GM23338 (cell line): ENCODE data around the gene NRIP1. TPM values are rescaled to one million over a fixed set of nuclear protein-coding genes. Genes with fewer than 3 reads are reported as not detected.

Source experiments
- ATAC-seq: fragments of 200-7000 bp; cut with Tn5 transposase; 3 replicates; pipeline ENCODE4 v1.9.1; 2020
- DNase-seq: peaks from one replicate; pipeline ENCODE4 v3.0.0-alpha.2; 2015; ENCODE audit warnings: low spot score
- H2AFZ ChIP-seq: fragments of 200-600 bp; sonication (generic); 2 replicates; pipeline ENCODE4 v1.8.0; 2016; ENCODE audit warnings: antibody characterized with exemption, mild to moderate bottlenecking, moderate library complexity
- H3F3A ChIP-seq: fragments of 200-600 bp; sonication (generic); replicated peaks from 2 replicates; pipeline ENCODE4 v1.8.0; 2017; ENCODE audit warnings: antibody characterized with exemption, mixed run types, low read depth
- H3K27ac ChIP-seq: fragments of 200-600 bp; sonication (generic); 2 replicates; pipeline ENCODE4 v1.6.1; 2016; ENCODE audit warnings: low read depth
- H3K27me3 ChIP-seq: fragments of 200-600 bp; sonication (generic); 2 replicates; pipeline ENCODE4 v1.8.0; 2016; ENCODE audit warnings: mild to moderate bottlenecking, mixed run types, moderate library complexity; ENCODE audit not compliant: insufficient read depth
- H3K36me3 ChIP-seq: fragments of 200-600 bp; sonication (generic); 2 replicates; pipeline ENCODE4 v1.8.0; 2016; ENCODE audit warnings: mild to moderate bottlenecking; ENCODE audit not compliant: insufficient read depth
- H3K4me1 ChIP-seq: fragments of 200-600 bp; sonication (generic); 2 replicates; pipeline ENCODE4 v1.8.0; 2016; ENCODE audit warnings: mild to moderate bottlenecking, moderate library complexity; ENCODE audit not compliant: insufficient read depth
- H3K4me2 ChIP-seq: fragments of 200-600 bp; sonication (generic); 2 replicates; pipeline ENCODE4 v1.7.1; 2017; ENCODE audit warnings: mixed run types
- H3K4me3 ChIP-seq: fragments of 200-600 bp; sonication (generic); 2 replicates; pipeline ENCODE4 v1.6.1; 2016; ENCODE audit warnings: mixed run types
- H3K79me2 ChIP-seq: fragments of 200-600 bp; sonication (generic); replicated peaks from 2 replicates; pipeline ENCODE4 v1.8.0; 2017; ENCODE audit warnings: mild to moderate bottlenecking; ENCODE audit not compliant: insufficient read depth
- H3K9me2 ChIP-seq: fragments of 200-600 bp; sonication (generic); 2 replicates; pipeline ENCODE4 v1.8.0; 2017; ENCODE audit not compliant: insufficient read depth
- H4K20me1 ChIP-seq: fragments of 200-600 bp; sonication (generic); replicated peaks from 2 replicates; pipeline ENCODE4 v1.8.0; 2017; ENCODE audit warnings: mild to moderate bottlenecking; ENCODE audit not compliant: insufficient read depth
- H3K27ac Mint-ChIP-seq: 2 replicates; pipeline ENCODE4 v1.8.0; 2020; ENCODE audit warnings: inconsistent platforms, mild to moderate bottlenecking, moderate library complexity, mixed read lengths
- H3K27me3 Mint-ChIP-seq: 3 replicates; pipeline ENCODE4 v1.8.0; 2022; ENCODE audit warnings: low read depth, mild to moderate bottlenecking, moderate library complexity, mixed read lengths, inconsistent platforms; ENCODE audit not compliant: insufficient read depth, poor library complexity
- H3K36me3 Mint-ChIP-seq: 3 replicates; pipeline ENCODE4 v1.8.0; 2021; ENCODE audit warnings: low read depth, mild to moderate bottlenecking, inconsistent platforms, moderate library complexity, mixed read lengths
- H3K4me1 Mint-ChIP-seq: 3 replicates; pipeline ENCODE4 v1.8.0; 2020; ENCODE audit warnings: mild to moderate bottlenecking, inconsistent platforms, mixed read lengths
- H3K4me3 Mint-ChIP-seq: 3 replicates; pipeline ENCODE4 v1.8.0; 2021; ENCODE audit warnings: moderate library complexity, mild to moderate bottlenecking, inconsistent platforms, mixed read lengths
- H3K9me3 Mint-ChIP-seq: 3 replicates; pipeline ENCODE4 v1.8.0; 2020; ENCODE audit warnings: moderate library complexity, mild to moderate bottlenecking, inconsistent platforms, mixed read lengths
- CREB1 ChIP-seq: fragments of 250-450 bp; sonication (Bioruptor Pico); IDR thresholded peaks from 2 replicates; pipeline ENCODE4 v1.5.0; 2020; ENCODE audit warnings: low read depth, mild to moderate bottlenecking, moderate library complexity
- CTCF ChIP-seq, 2 experiments: fragments of 200-600 bp in 1 of 2; sonication (generic) in 1 of 2; conservative IDR thresholded peaks; 2 replicates each; pipeline versions ENCODE4 v1.5.1 to v1.6.1; 2016 to 2017; ENCODE audit warnings: antibody characterized with exemption in 2 of 2, low read depth in 2 of 2, mild to moderate bottlenecking in 2 of 2, moderate library complexity in 1 of 2
- ETS1 ChIP-seq: IDR thresholded peaks from 2 replicates; pipeline ENCODE4 v1.6.1; 2016; ENCODE audit warnings: antibody characterized with exemption
- EZH2 ChIP-seq: fragments of 200-600 bp; sonication (generic); IDR thresholded peaks from one replicate; pipeline ENCODE4 v1.8.0; 2017; ENCODE audit warnings: antibody characterized with exemption, mild to moderate bottlenecking, low read depth; ENCODE audit not compliant: unreplicated experiment
- EZH2phosphoT487 ChIP-seq: fragments of 200-600 bp; sonication (generic); IDR thresholded peaks from one replicate; pipeline ENCODE4 v1.8.1; 2018; ENCODE audit warnings: antibody characterized with exemption; ENCODE audit not compliant: unreplicated experiment
- NANOG ChIP-seq: IDR thresholded peaks from 2 replicates; pipeline ENCODE4 v1.6.1; 2016; ENCODE audit warnings: antibody characterized with exemption, borderline replicate concordance
- POLR2AphosphoS5 ChIP-seq: IDR thresholded peaks from 2 replicates; pipeline ENCODE4 v1.6.1; 2016; ENCODE audit warnings: antibody characterized with exemption, low read depth
- REST ChIP-seq: IDR thresholded peaks from one replicate; pipeline ENCODE4 v1.6.1; 2018; ENCODE audit warnings: antibody characterized with exemption; ENCODE audit not compliant: unreplicated experiment
- ZNF114 ChIP-seq: fragments of 250-450 bp; sonication (Bioruptor Pico); IDR thresholded peaks from 2 replicates; pipeline ENCODE4 v1.5.0; 2020; ENCODE audit warnings: mild to moderate bottlenecking, moderate library complexity
- ZNF462 ChIP-seq: fragments of 250-450 bp; sonication (Bioruptor Pico); IDR thresholded peaks from 2 replicates; pipeline ENCODE4 v1.5.0; 2020; ENCODE audit warnings: mild to moderate bottlenecking, moderate library complexity
- polyA plus RNA-seq: library from polyadenylated mRNA; unstranded; fragments of >200 nt; fragmentation: Nextera tagmentation; extraction: Ambion mirVana; gene quantifications from 2 replicates; pipeline ENCODE4 v1.2.1, GENCODE V29; 2016
- total RNA-seq: library from RNA; depleted of rRNA; stranded (reverse); fragments of >200 nt; shearing (Covaris generic); gene quantifications from 2 replicates; pipeline ENCODE4 v1.2.3, GENCODE V29; 2014

Gene NRIP1
- total and polyA plus RNA-seq, 2 experiments from 2014 or later: 3.0 to 9.0 TPM

- no peak for TF ChIP-seq ZNF462 (CRISPR knock-in tag)
Measured at GRCh38 chr21:15042531-15042930, 22.3 kb downstream of the NRIP1 start (continued).

DNA sequence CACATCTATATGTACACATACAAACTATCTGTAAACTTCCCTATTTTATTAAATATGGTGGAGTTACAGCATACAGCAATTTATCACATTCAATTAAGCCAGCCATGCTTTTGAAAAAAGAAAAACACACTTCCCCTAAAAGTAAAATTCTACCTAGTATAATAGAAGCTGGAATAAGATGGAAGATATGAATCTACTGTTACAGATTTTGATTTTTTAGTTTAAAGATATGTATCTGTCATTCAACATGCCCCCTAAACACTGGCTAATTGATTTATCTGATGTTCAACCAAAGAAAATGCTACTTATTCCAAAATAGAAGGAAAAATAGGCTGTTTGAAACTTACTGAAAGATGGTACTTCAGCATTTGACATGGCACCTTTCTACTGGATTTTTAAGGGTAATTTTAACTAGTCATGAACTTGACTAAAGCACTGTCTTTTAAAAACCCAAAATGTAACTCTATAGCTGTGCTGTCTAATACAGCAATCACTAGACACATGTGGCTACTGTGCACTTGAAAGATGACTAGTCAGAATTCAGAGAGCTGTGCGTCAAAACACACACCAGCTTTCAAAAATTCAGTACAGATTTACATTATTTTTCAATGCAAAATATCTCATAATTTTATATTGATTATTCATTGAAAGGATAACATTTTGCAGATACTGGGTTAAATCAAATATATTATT is 25.0 kb downstream of the NRIP1 start:
- H4K20me1 ChIP-seq: no peaks in the 10 kb centered on the region
- H3K27ac ChIP-seq: no peak overlapping the region
- peaks cover 10% of the 10 kb centered on the region for H3K79me2 ChIP-seq
- TF ChIP-seq NANOG (no peak), CREB1 (CRISPR knock-in tag) (no peak), POLR2AphosphoS5 (no peak), EZH2phosphoT487 (no peak), EZH2 (no peak), CTCF (conservative IDR thresholded peaks at IDR 0.05; ENCODE audit: low read depth in 2 of 2) (no peak), REST (no peak), ZNF114 (CRISPR knock-in tag) (no peak), ETS1 (no peak)

More for the DNA sequence above, 25.0 kb downstream of the NRIP1 start:
- H3K4me2 ChIP-seq: no peak overlapping the region
- H3K9me2 ChIP-seq: no peaks in the 10 kb centered on the region
- no peaks in the 10 kb centered on the region for H3K36me3 ChIP-seq
- H2AFZ ChIP-seq: no peak overlapping the region
- H3K4me1 ChIP-seq: no peaks in the 10 kb centered on the region
- Mint-ChIP-seq H3K27me3 (peaks cover 2% of the 10 kb centered on the region), H3K27ac (no peak overlapping the region), H3K36me3 (peaks cover 7% of the 10 kb centered on the region; the same call in 2 of the 3 replicates), H3K9me3 (no peaks in the 10 kb centered on the region), H3K4me3 (no peak overlapping the region), H3K4me1 (no peaks in the 10 kb centered on the region)
- no peak for DNase-seq
- no peak for ATAC-seq
- H3K27me3 ChIP-seq: no peaks in the 10 kb centered on the region
- no peak overlapping the region for H3K4me3 ChIP-seq
- no peaks in the 10 kb centered on the region for H3F3A ChIP-seq
